Ecto neural progenitor cell (in vitro differentiated cells): ENCODE results near the gene NAA16.
"Not testable (repeated sequence)": the region's sequence is repeated elsewhere in the genome, so short reads cannot be mapped to it uniquely, and the experiment has no call there.

Source experiments
- DNase-seq: peaks from one replicate; pipeline ENCODE4 v3.0.0-alpha.2; 2018; ENCODE audit warnings: low spot score

Gene NAA16

DNA sequence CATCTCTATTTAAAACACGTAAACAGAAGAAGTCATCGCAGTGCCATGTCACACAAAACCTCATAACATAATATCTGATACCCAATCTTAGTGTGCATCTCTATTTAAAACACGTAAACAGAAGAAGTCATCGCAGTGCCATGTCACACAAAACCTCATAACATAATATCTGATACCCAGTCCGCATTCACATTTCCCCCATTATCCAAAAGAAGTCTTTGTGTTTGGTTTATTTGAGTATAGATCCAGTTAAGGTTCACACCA is 45.2 kb downstream of the NAA16 start:
- DNase-seq, result not testable (repeated sequence)

DNA sequence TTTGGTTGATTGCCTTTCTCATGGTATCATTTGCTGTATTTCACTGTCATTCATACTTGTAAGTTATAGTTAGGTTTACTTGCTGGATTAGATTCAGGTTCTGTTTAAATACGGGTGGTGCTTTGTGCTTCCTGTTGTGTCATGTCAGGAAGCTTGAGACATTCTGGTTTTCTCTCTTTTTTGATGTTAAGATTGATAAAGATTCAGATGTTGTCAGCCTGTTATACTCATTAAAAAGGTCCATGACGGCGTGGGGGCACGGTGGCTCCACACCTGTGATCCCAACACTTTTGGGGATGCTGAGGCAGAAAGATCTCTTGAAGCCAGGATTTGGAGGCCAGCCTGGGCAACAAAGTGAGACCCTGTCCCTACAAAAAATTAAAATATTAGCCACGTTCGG is 45.7 kb downstream of the NAA16 start:
- no peak for DNase-seq

DNA sequence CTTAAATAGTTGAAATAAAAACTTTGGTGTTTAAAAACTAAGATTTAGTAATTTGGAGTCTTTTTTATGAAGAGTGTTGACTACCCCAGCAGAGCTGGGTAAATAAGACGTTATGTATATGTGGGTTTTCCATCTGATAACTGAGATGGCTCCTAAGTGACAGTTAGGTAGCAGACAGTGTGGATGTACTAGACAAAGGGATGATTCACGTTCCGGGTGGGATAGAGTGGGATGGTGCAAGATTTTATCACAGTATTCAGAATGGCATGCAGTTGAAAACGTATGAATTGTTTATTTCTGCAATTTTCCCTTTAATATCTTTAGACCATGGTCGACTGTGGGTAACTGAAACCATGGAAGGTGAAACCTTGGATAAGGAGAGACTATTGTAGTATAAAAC is 50.4 kb downstream of the NAA16 start:
- DNase-seq, result no peak

DNA sequence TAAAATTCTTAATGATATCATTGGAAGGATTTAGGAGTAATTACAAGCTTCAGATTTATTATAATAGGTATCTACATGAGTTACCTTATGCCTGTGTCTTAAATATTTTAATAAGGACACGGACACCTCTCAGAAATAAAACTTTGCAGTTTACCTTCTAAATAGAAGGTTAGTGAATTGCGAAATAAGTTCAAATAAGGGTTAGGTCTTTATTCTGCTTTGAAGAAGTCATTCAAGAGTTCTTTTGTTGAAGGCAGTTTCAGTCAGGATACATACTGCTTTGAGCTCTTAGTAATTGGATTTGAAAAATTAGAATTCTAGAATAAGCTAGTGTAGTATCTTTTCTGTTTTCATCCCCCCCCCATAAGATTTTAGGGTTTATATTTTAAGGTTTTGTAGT is 53.0 kb downstream of the NAA16 start:
- DNase-seq, result no peak

DNA sequence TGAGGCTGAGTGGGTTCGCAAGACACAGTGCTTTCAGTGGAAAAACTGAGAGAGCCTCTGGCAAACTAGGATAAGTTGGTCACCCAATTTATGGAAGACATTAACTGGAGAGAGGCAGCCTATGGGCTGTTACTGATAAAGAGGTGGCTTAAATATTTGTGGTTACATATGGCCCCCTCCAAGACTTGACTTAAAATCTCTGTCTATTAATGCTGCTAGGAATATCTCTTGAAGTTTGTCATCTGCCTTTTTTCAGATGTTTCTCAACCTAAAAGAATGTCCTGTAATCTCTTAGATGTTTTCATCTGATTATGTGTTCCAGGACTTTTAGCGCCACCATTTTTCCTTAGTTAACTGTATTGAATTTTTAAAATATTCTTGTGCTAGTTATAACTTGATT is 54.6 kb downstream of the NAA16 start:
- DNase-seq, result no peak

DNA sequence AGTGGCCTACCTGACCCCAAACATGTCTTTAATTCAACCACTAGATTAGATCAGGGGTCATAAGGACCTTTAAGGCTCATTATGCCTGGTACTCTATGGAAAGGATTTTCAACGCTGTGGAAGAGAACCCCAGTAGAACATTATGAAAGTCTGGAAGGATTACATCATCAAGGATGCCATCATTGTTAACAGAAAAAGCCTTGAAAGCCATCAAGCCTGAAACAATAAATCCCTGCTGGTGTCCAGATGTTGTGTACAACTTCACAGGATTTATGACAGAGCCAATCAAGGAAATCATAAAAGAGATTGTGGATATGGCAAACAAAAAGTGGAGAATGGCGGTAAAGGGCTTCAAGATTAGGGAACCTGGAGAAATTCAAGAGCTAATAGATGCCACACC is 59.7 kb downstream of the NAA16 start:
- DNase-seq, result no peak

DNA sequence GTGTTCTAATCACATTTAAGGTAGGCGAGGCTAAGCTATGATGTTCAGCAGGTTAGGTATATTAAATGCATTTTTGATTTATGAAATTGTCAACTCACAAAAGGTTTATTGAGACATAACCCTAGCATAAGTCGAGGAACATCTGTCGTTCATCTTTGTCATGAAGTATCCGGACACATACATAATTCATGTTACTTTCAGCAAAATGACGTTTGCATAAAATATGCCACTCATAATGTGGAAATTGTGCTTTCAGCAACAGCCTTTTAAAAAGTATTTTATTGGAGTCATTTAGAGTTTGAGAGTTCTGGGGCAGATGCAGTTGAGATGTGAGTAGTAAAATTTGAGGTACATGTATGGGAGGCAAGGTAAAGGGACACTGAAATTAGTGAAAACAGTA is 66.4 kb downstream of the NAA16 start:
- no peak for DNase-seq

DNA sequence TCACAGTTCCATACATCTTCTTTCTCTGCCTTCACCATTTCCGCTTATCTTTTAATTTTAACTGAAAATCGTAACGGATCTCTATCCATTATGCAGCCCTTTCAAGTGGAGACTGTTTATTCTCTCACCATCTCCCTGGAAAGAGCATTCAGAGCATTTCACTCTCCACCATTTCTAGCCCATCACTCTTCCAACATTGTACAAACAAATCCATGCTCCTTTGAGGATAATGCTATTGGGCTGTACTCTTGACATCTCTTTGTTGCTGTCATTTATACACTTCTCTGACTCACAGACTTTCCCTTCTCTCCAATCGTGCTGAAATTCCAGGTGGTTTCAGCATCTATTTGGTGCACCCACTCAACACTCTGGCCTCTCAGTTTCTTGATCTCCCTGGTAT is 71.4 kb downstream of the NAA16 start:
- DNase-seq, result no peak

DNA sequence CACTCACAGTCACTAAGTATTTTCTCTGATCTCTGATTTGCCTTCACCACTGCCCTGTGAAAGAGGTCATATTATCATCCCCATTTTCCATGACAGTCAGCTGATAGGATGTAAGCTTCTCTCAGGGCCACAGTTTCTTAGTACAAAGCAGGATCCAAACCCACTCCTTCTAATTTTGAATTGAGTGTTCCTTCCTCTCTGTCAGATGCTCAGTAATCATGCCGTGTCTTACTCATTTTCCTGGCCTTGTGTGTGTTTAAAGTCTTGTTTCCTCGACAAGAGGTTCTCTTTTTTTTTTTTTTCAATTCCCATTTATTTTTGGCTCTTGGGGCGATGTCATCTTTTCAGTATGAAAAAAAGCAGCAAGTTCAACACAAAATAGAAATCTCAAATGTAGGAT is 72.3 kb downstream of the NAA16 start:
- no peak for DNase-seq

DNA sequence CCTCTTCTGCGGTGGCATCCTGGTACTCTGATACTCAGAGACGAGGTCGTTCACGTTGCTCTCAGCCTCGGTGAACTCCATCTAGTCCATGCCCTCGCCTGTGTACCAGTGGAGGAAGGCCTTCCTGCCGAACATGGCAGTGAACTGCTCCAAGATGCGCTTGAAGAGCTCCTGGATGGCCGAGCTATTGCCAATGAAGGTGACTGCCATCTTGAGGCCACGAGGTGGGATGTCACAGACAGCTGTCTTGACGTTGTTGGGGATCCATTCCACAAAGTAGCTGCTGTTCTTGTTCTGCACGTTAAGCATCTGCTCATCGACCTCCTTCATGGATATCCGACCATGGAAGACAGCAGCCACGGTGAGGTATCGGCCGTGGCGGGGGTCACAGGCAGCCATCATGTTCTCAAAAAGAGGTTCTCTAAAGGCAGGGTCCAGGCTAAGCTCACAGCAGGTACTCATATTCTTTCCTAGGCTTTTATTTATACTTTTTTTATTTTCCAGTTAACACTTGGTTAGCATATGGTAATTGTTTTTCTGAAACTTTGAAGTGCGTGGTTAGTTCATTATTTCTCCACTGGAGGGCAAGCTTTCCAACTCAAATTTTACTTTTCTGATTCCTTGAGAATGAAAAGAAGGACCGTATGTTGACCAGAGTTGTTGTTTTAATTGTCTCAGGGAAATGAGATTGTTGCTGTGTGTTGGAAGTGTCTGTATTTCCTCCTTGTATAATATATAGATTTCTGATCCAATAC is 73.9 kb downstream of the NAA16 start:
- DNase-seq, result no peak

DNA sequence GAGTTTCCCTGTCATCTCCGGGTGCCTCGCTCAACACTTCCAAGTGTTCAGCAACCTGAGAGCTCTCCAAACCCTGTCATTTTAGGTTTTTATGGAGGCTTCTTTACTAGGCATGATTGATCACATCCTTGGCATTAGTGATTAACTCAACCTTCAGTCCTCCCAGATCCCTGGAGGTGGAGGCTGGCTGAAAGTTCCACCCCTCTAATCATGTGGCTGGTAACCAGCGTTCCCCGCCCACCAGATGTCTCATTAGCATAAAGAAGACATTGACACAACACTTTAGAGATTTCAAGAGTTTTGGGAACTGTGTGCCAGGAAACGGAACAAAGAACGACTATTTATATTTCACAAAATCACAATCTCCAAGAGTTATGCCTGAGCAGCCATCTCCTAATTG is 75.1 kb downstream of the NAA16 start:
- no peak for DNase-seq

DNA sequence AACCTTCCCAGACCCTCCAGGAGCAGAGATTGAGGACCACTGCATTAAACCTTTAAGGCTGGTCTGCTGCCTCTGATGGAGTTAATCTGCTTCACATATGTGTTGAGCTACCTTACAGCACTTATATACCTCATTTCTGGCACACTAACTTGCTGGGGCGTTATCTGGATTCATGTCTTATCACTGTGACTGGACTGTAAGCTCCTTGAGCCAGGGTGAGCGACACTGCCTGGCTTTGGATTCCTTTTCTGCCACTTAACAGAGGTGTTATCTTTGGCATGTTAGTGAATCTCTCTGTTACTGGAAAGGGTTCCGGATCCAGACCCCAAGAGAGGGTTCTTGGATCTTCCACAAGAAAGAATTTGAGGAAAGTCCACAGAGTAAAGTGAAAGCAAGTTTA is 76.5 kb downstream of the NAA16 start:
- no peak for DNase-seq

DNA sequence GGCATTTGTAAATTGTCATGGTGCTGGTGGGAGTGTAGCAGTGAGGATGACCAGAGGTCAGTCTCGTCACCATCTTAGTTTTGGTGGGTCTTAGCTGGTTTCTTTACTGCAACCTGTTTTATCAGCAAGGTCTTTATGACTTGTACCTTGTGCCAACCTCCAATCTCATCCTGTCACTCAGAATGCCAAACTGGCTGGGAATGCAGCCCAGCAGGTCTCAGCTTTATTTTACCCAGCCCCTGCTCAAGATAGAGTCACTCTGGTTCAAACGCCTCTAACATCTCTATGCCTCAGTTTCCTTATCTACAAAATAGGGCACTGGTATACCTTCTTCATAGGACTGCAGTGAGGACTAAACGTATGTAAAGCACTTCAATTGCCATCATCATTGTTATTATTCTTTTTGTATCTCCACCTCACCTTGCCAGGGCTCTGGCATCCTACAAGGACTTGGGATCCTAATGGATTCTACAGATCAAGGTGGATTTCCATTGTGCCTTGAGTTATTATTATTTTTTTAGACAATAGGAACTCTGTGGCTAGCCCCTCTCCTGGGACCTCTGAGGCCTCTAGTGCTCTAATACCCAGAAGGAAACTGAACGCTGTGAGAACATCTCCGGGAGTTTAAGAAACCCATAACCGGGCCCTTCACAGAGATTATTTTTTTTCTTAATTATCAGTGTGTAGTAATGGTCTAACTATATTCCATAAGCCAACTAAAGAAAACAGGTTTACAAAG is 77.2 kb downstream of the NAA16 start:
- no peak for DNase-seq

DNA sequence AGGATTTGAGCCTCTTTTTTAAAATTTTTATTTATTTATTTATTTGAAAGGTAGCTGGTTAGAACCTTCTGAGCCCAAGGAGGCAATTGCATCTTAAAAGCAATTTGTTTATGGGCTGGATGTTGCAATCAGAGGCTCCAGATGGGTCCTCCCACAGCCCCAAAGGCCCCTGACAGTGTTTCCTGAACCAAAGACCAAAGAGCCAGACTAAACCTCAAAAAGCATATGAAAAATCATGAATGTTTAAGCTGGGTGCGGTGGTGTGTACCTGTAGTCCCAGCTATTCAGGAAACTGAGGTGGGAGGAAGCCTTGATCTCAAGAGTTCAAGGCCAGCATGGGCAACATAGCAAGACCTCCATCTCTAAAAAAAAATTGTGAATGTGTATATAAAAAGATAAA is 78.5 kb downstream of the NAA16 start:
- DNase-seq, result no peak

DNA sequence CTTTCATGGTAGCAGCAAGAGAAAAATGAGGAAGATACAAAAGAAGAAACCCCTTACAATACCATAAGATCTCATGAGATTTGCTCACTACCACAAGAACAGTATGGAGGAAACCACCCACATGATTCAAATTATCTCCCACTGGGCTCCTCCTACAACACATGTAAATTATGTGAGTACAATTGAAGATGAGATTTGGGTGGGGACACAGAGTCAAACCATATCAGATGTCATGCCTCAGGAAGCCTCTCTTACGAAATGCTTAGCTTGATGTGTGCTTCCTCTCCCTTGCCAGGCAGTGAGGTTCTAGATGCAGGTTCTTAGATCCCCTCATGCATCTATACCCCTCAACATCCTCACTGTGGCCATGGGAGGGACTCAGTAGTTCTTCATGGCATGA is 83.1 kb downstream of the NAA16 start:
- DNase-seq, result no peak

DNA sequence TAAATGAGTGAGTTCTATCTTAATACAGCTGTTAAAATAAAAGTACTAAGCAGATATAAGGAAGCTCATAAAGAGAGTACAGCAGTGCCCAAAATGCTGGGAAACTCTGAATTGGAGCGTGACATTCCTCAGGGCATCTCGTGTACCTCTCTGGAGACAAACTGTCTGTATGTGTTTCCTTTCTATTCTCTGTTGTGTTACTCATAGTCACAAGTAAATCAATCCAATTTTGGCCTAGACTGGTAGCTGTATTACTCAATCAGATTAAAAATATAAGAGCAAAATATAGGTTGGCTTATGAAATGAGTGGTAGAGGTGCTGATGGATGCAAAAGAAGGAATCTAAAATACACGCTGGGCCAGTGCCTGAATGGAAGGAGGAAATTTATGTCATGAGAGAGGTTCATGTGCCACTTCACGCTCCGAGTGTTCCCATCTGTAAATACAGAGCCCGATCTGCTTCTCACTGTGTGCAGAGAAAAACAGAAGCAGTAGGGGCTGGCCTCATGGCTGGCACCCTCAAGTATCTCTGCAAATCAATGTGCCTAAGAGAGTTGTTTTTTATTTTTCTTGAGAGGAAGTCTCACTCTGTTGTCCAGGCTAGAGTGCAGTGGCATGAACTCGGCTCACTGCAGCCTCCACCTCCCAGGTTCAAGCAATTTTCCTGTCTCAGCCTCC is 87.6 kb downstream of the NAA16 start:
- no peak for DNase-seq

DNA sequence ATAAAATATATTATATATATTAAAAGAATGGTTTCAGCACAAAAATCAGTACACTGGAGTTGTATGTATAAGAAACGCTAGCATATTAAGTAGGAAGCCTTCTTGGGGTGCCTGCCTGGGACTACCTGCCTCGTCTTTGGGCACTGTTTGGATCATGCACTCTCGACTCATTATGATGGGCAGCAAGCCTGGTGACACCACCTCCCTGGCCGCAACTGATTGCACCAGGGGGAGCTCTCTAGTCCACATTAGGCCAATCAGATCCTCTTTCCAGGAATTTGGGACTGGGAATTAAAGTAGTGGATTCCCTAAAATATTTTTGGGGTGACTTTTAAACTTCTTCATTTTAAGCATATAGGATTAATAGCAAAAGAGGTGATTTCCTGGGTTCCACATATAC is 90.3 kb downstream of the NAA16 start:
- DNase-seq, result no peak

DNA sequence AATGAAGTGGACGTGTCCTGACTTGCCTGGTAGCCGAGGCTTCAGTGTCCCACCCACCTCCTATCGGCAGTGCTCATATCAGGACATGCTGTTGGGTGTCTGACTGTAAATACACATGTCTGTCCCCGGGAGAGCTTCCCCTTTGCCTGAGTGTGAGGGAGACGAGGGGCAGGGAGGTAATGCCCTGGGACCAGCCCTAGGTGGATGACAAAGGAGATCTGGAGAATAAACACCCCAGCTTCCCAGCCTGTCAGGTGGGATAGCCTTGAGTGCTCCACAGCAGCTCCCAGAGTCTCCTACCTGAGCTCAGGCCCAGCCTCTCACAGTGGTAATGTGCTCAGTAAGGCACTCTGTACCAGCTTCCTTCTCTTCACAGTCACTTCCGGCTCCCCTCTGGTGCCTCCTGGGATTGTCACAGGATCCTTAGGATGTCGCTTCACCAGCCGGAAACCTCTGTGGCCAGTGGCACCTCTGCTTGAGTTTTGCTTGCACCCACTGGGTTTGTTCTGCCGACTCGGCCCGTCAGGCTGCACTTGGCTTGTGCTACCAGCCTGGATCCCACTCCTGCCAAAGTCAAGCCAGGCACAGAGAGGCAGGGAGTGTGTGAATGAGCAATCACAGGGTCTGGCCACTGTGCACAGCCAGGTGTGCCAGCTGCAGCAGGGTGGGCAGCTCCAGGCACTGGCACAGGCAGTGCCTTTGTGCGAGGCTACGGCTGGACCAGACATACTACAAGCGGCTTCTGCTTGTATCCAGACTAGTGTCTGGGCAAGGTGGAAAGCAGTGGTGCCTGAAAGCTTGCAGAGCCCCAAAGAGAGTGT is 91.8 kb downstream of the NAA16 start:
- DNase-seq, result no peak

DNA sequence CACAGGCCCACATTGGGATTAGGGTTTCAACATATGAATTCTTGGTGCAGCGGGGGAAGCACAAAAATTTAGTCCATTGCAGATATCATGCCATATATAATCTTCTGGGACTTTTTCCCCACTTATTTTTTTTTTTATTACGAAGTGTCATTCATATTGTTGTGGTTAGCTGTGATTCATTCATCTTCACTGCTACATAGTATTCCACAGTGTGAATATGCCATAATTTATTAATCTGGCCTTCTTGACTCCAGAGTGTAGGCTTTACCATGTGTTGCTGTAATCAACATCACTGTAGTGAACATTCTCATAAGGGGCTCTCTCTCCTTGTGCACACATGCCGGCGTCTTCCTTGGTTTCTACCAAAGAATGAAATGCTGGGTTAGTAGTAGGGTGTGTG is 92.9 kb downstream of the NAA16 start:
- no peak for DNase-seq

DNA sequence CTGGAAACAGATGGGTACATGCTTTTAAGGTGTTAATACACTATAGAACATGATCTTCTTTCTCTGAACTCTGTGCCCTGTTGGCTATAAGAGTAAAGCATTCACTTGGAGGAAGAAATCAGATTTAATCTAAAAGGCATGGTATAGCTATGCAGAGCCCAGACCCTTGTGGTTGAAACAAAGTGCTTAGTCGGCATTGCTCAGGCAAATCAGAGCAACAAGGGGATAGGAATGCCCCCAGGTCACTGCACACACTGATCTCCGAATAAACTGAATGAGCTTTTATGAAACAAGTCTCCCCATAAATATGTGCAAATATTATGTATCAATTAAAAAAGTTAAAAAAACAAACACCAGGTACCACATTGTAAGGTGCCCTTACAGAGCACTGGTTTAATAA is 94.3 kb downstream of the NAA16 start:
- DNase-seq, result no peak

DNA sequence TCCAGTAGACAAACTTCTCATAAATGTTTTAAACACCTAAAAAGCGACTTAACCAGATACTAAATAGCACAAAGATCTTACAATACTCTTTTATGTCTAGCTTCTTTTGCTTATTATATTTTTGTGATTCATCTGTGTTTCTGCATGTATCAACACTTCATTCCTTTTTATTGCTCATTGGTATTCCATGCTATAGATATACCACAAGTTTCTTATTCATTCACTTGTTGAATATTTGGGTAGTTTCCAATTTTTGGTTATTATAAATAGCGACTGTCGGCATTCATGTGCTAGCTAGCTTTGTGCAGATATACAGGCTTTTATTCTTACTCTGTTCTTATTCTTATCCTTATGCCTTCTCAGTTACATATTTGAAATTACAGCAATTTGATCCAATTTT is 96.3 kb downstream of the NAA16 start:
- DNase-seq, result no peak

DNA sequence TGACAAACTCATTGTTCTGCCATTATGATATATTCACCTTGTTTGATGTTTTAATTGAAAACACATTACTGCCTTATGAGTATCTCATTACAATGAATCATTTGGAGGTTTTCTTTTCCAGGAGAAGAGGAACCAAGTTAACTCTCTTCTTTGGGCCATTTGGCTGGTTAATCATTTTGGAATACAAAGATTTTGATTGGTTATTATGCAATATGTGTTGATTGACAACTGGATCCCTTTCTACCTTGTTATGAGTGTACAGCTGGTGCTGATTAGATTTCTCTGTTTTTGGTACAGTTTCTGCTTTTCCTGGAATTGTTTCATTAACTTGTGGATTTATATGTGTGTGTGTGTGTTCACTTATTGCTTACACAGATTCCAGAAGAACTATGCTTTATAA is 97.1 kb downstream of the NAA16 start:
- DNase-seq, result no peak

DNA sequence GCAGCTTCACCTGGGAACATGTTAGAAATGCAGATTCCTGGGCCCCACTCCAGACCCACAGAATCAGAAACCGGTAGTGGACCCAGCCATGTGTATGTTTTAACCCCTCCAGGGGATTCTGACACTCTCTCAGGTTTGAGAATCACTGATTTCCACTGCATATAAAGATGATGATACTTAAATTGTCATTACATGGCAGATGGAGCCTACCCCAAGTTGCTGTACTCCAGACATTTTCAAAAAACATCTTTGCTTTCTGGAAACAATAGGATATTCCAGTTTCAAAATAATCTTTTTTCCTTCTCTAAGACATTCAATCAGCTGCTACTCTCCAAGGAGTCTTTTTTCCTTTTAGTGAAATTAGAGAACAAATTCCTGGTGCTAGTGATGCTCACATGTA is 97.7 kb downstream of the NAA16 start:
- no peak for DNase-seq
